Stimulated activated CD4-positive, alpha-beta T cell treated with anti-CD3 and anti-CD28 coated beads, Interleukin-4, amount 100 ng/mL, for 4 hours (primary cell): ENCODE measurements around the gene METTL17.
"Not testable (repeated sequence)": the region's sequence is repeated elsewhere in the genome, so short reads cannot be mapped to it uniquely, and the experiment has no call there.

ENCODE experiments used
- DNase-seq, 2 experiments: peaks; one replicate each; pipeline ENCODE4 v3.0.0-alpha.2; 2020

METTL17 gene, protein sequence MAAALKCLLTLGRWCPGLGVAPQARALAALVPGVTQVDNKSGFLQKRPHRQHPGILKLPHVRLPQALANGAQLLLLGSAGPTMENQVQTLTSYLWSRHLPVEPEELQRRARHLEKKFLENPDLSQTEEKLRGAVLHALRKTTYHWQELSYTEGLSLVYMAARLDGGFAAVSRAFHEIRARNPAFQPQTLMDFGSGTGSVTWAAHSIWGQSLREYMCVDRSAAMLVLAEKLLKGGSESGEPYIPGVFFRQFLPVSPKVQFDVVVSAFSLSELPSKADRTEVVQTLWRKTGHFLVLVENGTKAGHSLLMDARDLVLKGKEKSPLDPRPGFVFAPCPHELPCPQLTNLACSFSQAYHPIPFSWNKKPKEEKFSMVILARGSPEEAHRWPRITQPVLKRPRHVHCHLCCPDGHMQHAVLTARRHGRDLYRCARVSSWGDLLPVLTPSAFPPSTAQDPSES

DNA sequence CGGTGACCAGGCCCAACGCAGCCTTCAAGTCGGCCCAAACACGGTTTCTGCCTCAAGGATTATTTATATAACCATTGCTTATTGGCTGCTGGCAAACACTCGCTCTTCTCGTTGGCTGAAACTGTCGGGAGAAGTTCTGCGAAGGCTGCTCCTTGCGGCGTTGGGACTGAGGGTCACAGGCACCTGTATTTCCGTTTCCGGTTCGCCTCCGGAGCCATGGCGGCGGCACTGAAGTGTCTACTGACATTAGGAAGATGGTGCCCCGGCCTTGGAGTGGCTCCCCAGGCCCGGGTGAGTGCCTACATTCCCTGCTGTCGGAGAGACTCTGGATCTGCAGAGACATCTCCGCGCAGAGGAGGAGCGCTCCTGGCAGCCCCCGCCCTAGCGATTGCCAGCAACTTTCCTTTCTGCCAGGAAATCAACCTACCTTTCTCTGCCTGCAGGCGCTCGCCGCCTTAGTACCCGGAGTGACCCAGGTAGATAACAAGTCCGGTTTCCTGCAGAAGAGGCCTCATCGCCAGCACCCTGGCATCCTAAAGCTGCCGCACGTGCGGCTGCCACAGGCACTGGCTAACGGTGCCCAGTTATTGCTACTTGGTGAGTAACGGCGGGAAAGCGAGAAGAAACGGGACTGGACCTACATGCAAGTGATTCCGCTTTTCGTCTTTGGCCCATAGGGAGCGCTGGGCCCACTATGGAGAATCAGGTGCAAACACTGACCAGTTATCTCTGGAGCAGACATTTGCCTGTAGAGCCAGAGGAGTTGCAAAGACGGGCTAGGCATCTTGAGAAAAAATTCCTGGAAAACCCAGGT, at the start of gene METTL17:
TSS of gene METTL17 (plus strand) at position 194 of the 814 bp plus-strand sequence. CDS start at position 217, 23 bp downstream.
- peak; percentile 77 to 79 for DNase-seq

DNA sequence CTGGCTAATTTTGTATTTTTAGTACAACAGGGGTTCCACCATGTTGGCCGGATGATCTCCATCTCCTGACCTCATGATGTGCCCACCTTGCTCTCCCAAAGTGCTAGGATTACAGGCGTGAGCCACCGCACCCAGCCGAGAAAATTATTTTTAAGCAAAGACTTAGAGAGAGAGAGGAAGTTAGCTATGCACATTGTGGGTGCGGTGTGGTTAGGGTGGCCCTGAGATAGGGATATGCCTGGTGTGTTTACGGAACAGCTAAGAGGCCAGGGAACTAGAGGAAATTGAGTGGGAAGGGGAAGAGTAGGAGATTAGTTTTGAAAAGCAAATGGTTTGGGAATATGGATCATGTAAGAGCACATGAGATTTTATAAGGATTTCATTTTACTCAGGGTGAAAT, 44.6 kb upstream of the METTL17 start:
- not testable (repeated sequence) for DNase-seq

DNA sequence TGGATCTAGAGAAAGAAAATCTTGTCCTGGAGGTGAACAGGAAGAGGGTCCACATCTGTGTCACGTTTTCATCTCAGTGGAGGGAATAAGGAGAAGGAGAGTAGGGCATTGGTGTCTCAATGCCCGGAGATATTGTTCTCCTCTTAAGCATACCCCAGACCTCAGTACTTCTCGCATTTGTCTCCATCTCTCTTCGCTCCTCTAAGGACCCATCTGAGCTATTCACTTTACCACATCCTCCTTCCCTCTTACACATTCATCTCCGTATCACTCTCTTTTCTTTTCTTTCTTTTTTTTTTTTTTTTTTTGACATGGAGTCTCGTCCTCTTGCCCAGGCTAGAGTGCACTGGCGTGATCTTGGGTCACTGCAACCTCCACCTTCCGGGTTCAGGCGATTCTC, 43.1 kb upstream of the METTL17 start:
- not testable (repeated sequence) for DNase-seq

DNA sequence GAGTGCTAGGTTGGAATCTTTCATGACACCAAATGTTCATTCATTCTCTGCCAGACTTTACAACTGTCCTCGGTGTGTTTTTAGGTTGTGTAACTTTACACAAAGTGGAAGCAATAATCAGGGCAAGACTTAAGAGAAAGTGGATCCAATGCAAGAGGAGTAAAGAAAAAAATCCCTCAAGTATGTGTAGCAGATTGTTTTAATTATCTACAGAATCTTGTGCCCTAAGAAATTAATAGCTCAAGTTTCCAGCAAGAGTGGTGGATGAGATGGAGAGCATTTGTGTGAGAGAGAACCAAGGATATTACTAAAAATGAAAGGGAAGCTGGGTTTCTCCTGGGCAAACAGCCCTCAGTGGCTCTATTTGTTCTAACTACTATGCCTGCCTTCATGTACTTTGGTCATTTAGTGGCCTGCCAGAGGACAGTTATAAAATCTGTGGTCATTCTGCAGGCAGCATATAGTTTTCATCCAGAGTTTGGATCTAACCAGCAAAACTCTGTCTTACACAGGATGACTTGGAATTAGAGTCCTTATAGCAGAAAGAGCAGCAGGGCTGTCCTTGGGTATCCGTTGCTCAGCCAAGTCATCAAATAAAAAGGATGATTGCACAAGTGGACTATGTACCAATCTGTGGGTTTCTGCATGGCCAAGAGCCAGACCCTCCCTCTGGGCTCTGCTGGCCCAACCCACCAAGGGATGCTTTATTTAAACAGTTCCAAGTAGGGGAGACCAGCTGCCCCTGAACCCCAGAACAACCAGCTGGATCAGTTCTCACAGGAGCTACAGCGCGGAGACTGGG, 34.8 kb upstream of the METTL17 start, which contains the start of gene RNASE2:
TSS of gene RNASE2 (plus strand) at position 752 of the 802 bp plus-strand sequence. CDS start 285 bp downstream, outside the sequence.
- not testable (repeated sequence) for DNase-seq

DNA sequence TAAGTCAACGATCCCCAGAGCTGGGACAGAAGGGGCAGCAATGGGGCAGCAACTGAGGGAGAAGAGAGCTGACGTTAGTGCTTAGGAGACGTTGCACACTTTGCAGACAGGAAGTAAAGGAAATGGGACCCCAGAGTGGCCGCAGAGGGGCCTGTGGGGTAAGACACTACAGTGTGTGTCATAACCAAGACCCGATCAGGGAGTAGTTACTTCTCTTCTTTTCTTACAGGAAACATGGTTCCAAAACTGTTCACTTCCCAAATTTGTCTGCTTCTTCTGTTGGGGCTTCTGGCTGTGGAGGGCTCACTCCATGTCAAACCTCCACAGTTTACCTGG, 34.3 kb upstream of the METTL17 start:
- DNase-seq: not testable (repeated sequence)

DNA sequence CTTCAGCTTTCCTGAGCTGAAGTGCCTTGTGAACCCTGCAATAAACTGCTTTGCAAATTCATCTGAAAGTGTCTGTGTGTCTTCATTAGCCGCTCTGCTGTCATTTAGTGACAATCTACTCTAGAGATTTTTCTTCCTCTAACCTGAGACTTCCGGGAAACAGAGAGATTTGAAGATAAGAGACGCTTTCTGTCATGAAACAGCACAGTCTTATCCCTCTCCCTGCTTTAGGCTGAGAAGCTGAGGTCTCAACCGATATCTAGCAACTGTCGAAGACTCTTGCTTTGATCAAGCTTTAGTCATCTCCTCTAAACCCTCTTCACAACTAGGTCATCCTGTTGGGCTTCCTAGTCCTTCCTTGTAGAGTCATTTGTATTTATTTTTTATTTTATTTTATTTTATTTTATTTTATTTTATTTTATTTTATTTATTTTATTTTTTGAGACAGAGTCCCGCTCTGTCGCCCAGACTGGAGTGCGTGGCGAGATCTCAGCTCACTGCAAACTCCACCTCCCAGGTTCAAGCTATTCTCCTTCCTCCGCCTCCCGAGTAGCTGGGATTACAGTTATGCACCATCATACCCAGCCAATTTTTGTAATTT, 33.3 kb upstream of the METTL17 start:
- DNase-seq: no peak

DNA sequence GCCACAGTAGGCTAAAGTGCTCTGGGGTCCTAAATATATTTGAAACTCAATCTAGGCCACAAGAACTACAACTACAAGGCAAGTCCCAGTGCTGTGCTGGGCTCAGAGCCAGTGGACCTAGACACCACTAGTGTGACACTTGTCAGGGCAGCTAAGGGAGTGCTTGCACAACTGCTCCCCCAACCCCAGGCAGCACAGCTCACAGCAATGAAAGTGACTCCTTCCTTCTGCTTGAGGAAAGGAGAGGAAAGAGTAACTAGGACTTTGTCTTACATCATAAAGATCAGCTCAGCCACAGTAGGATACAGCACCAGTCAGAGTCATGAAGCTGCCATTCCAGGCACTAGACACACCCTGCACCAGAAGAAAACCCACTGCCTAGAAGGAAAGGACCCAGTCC, 30.8 kb upstream of the METTL17 start:
- not testable (repeated sequence) for DNase-seq

DNA sequence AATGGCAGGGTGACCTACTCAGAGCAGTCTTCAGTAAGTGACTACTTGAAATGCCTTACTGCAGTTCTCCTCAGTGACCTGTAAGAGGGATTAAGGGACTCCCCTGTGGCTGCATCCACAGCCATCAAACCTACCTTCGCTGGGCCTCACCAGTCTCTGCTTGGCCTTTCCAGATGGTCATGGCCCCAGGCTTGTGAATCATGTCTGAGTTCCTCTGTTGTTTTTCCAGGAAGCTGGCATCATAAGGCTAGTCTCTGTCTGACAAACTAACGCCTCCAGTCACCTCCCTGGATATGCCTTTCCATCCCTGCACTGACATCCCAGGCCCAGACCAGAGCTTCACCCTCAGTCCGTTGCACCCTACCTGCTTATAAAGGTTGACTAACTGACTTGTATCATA, 20.4 kb upstream of the METTL17 start:
- DNase-seq: no peak

DNA sequence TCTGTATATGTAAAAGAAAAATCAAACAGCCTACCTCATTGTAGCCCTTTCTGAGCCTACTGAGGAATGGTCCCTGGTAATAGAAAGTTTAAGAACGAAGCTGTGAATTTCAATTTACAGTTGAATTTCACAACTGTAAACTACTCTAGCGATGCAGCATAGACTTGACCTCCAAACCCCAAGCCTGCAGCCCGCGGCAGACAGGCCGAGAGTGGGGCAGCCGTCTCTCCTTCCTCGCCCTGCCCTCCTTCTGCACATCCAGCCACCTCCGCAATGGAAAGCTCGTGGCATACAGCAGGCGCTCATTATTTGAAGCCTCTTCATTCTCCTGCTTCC, 19.2 kb upstream of the METTL17 start:
- DNase-seq: no peak

DNA sequence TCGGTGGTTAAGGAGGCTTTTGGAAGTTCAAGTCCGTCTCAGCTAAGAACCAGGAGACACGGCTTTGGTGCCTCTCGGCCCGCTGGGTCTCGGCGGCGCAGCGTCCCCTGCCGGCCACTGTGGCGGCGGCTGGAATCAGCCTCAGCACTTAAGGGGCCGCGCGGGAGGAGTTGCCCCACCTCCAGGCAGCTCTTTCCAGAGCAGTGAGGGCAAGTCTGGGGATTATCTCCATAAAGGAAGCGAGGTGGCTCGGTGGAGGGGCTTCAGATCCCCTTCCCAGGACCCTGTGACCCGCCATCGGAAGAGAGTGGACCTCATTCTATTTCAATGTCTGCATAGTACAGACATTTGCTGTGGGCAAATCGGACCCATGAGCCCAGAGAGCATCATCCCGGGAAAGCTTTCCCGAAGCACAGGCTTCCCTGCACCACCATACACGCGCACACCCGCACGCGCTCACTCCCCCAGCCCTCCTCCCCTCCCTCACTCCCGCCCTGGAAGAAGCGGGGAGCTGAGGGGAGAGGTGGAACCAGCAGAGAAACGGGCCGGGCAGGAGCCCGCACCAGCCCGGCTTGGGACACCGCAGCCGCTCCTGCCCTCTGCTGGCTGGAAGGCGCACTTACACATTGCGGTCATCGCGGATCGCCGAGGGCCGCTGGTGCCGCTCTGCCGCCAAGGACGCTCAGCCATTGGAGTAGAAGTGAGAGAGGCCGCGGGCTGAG, 18.6 kb upstream of the METTL17 start:
- peak; percentile 65 to 78 for DNase-seq

DNA sequence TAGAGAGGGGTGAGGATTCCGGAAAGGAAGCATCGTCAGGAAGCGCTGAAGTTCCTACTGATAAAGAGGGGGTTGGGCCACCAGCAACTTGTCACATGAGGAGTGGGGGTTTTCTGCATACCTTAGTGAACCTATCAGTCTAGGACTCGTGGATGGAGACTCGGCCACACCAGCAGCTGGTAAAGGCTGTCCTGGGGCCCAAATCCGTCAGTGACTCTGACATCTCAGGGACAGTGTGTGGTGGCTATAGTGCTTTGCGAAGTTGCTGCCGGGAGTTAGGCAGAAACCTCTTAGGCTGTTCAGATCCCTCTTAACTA, 18.1 kb upstream of the METTL17 start:
- DNase-seq: no peak

DNA sequence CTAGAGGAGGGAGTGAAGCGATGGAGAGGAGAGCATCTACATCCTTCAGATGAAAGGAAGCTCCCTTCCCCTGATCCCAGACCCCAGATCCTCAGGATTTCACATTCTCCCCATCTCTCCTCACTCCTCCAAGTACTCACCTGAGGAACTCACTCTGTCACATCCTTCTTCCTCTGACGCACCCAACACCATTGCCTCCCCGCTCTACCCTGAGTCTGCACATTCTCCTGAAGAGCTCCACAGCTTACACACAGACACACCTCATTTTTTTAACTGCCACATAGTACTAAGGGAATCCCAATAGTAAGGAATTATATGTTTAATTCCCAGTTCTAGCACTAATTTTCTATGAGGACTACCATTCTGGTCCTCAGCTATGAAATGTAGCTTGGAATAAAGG, 16.3 kb upstream of the METTL17 start:
- DNase-seq: no peak

DNA sequence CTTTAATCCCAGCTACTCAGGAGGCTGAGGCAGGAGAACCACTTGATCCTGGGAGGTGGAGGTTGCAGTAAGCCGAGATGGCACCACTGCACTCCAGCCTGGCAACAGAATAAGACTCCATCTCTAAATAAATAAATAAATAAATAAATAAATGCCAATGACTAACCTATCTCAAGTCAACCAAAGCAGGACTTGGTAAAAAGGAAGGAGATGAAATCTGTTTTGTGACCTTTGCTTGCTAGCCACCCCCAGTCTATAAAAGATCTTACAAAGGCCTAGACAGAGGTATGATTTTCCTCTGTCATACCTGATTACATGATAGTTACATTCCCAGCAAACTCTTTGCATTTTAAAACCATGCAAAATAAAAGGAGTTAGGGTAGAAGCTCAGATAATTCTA, 13.5 kb upstream of the METTL17 start:
- DNase-seq: no peak

DNA sequence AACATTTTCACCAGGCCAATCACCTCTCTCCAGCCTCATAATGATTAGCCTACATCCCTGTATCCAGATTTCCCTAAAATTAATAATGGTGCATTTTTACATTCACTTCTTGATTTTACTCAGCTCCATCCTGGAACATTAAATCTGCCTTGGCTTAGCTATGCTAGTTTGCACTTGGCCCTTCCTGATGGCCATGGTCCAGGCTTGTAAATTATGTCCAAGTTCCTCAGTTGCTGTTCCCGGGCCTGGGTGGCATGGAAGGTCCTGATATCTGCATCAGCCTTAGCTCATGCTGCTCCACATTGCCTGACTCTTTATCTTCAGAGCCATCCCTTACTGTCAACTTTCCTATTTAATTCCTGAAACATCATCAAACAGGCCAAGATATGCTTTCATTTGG, 11.1 kb upstream of the METTL17 start:
- DNase-seq: no peak

DNA sequence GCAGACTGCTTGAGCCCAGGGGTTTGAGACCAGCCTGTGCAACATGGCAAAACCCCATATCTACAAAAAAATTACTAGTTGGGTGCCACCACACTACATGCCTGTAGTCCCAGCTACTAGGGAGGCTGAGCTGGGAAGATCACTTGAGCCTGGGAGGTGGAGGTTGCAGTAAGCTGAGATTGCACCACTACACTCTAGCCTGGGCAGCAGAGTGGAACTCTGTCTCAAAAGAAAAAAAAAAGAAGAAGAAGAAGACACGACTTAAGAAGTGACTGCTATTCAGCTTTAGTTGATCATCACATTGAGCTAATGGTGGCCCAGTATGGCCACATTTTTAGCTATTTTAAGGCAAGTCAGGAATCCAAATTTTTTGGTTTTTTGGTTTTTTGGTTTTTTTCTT, 8.9 kb upstream of the METTL17 start:
- DNase-seq: no peak

DNA sequence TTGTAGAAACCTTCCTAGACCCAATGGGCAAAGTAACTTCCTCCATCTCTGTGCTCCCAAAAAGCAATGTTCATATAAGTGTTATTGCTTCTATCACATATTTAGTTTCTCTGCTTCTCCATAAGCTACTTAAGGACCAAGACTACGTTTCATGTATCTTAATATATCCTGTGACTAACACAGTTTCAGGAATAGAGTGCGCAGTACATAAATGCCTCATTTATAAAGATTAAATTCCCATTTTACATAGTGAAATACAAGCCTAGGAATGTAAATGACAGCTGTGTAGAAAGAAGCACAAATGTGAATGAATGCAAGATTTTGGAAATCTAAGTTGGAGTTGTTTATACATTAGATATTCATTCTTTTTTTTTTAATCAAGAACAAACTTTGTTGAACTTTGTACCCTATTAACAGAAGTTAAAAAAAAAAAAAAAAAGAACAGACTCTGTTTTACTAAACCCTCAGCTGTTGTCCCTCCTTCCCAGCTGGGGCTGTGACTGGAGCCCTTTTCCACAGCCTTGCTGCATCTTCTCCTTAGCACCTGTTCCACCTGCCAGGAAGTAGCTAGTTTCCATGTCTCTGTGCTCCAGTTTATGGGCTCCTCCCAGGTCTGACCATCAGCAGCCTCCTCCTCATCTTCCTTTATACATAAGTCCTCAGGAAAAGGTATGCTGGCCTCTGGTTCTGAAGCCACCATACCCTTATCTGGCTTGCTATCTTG, 7.0 kb upstream of the METTL17 start:
- no peak for DNase-seq

DNA sequence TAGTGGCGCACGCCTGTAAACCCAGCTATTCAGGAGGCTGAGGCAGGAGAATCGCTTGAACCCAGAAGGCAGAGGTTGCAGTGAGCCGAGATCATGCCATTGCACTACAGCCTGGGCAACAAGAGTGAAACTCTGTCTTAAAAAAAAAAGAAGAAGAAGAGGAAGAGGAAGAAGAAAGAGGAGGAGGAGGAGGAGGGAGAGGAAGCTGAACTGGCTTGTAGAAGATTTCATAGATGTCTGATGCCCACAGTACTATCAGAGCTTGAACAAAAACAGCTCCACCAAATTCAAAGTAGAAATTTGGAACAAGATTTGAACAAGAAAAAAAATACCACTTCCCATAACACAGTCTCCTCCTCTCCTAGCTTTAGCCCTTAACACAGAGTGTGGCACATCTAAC, 4.1 kb upstream of the METTL17 start:
- not testable (repeated sequence) for DNase-seq

DNA sequence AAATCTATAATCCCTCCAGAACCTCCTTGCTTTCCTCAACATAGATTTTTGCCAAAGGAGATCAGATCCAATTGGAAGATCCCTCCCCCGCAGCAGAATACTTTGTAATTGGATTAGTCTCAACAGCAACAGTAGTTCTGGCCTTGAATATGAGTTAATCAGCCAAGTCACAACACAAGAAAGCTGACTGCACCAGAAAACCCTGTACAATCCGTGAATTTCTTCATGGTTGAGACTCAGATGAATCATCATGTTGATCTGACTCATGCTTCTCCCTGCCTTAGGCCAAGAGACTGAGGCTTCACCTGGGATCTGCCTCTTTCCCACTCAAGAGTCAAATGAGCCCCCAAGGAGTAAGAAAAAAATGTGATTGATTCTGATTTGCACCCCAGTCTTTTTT, 3.0 kb upstream of the METTL17 start:
- DNase-seq: no peak

DNA sequence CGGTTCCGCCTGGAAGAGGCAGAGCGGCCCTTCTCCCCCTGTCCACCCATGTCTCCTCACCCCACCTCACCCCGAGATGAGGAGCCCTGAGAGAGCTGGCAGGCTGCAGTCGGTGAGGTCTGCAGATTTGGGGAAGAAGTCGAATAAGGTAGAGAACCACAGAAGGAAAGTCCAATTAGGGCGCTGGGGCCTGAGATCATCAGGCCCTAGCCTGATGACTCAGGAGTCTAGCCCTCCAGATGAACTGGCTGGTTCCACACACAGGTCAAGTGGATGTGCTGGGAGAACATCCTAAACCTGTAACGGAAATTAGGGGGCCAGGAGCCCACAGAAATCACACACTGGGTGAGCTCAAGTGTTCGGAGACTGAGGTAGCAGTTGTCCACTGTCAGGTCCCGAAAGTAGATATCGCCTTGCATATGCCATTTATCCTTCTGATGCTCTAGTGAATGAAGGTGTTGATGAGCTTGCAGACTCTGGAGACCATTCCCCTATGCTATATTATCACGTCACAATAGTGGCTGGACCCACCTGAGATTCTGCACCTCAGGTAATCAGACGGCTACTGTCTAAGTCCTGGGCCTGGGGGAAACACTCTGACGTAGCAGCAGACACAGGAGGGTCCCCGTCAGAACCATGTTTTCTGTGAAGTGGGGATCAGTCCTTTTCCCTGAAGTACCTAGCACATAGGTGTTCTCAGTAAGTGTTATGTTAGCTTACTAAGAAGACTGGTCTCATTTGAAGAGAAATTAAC, 886 bp upstream of the METTL17 start:
- DNase-seq: no peak

DNA sequence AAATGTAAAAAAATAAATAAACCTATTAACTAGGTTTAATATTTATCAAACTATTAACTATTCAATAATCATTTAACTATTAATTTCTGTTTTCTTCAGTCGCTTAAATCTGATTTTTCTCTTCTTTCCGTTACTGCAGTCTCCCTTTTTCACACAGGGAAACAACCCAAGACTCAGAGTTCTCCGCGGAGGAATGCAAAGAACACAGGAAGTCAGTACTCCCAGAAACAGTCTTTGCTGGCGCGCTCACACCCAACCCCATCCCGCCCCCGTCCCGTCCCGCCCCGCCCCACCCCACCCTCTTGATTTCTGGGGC, 351 bp upstream of the METTL17 start:
- DNase-seq: no peak

DNA sequence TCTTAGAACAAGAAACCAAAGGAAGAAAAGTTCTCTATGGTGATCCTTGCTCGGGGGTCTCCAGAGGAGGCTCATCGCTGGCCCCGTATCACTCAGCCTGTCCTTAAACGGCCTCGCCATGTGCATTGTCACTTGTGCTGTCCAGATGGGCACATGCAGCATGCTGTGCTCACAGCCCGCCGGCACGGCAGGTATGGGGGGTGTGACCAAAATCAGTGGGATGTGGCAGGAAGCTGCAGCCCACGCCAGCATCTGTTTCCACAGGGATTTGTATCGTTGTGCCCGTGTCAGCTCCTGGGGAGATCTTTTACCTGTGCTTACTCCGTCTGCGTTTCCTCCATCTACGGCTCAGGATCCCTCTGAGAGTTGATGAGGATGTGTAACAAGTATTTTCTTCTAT, 6.7 kb downstream of the METTL17 start:
- DNase-seq: no peak
